Right atrium auricular region (tissue), 2 donors: ENCODE data around the gene BRINP2. TPM values are rescaled to one million over a fixed set of nuclear protein-coding genes. Genes with fewer than 3 reads are reported as not detected.

Experiments used
- DNase-seq: peaks from one replicate; pipeline ENCODE4 v3.0.0-alpha.2; 2019; ENCODE audit warnings: low spot score
- H3K27ac ChIP-seq, 2 donors: fragments of 200-600 bp; sonication (generic); 1 replicate in 1 of 2; 2 replicates in 1 of 2; pipeline ENCODE4 v1.5.1; 2016 to 2019
- H3K27me3 ChIP-seq, 2 donors: fragments of 200-600 bp; sonication (generic); one replicate each; pipeline versions ENCODE4 v1.5.1 to v1.6.0; 2017 to 2019
- H3K36me3 ChIP-seq: fragments of 200-600 bp; sonication (generic); one replicate; pipeline ENCODE4 v1.5.1; 2016
- H3K4me1 ChIP-seq, 2 donors: fragments of 200-600 bp; sonication (generic); one replicate each; pipeline versions ENCODE4 v1.5.1 to v1.6.0; 2017 to 2019
- H3K4me3 ChIP-seq, 2 donors: fragments of 200-600 bp; sonication (generic); 1 replicate in 1 of 2; 2 replicates in 1 of 2; pipeline ENCODE4 v1.5.1; 2017 to 2019; ENCODE audit warnings: mild to moderate bottlenecking in 1 of 2, moderate library complexity in 1 of 2
- H3K9me3 ChIP-seq, 2 donors: fragments of 200-600 bp; sonication (generic); one replicate each; pipeline ENCODE4 v1.5.1; 2019
- total RNA-seq, 2 donors: library from RNA; depleted of rRNA; stranded (reverse); fragments of >200 nt; gene quantifications; one replicate each; pipeline ENCODE4 v1.1.0, GENCODE V29; 2016
- TF ChIP-seq, protein P1 (sequence below), 2 donors: fragments of 200-600 bp; sonication (generic); IDR thresholded peaks; one replicate each; pipeline ENCODE4 v1.5.1; 2019; ENCODE audit warnings: antibody characterized with exemption in 2 of 2

Gene BRINP2
- total RNA-seq, 2 donors from 2014 or later = 0.96 to 1.1 TPM

DNA sequence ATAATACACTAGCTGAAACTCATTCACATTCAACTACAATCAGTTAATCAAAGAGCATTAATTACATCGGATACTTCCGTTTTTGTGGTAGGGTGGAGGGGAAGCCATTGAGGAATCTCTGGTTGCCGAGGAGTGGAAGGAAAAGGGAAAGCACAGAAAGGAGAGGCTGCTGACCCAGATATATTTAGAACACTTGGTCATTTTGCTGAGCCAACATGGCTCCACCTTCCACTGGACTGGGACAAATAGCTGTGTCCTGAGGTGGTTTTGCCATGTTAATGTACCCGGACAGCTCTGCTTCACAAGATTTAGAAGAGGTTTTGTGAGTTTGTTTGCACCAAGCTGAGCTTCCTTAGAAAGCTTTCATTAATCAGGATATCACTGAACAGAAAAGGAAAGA, 32.4 kb upstream of the BRINP2 start:
- no peak overlapping the region for H3K4me3 ChIP-seq
- no peaks in the 10 kb centered on the region for H3K4me1 ChIP-seq
- no peaks in the 10 kb centered on the region for H3K36me3 ChIP-seq
- H3K27me3 ChIP-seq = no peaks in the 10 kb centered on the region
- no peak overlapping the region for H3K27ac ChIP-seq
- TF ChIP-seq, protein P1, sequence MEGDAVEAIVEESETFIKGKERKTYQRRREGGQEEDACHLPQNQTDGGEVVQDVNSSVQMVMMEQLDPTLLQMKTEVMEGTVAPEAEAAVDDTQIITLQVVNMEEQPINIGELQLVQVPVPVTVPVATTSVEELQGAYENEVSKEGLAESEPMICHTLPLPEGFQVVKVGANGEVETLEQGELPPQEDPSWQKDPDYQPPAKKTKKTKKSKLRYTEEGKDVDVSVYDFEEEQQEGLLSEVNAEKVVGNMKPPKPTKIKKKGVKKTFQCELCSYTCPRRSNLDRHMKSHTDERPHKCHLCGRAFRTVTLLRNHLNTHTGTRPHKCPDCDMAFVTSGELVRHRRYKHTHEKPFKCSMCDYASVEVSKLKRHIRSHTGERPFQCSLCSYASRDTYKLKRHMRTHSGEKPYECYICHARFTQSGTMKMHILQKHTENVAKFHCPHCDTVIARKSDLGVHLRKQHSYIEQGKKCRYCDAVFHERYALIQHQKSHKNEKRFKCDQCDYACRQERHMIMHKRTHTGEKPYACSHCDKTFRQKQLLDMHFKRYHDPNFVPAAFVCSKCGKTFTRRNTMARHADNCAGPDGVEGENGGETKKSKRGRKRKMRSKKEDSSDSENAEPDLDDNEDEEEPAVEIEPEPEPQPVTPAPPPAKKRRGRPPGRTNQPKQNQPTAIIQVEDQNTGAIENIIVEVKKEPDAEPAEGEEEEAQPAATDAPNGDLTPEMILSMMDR (IDR thresholded peaks at IDR 0.05) = no peak
- no peak for DNase-seq
- no peaks in the 10 kb centered on the region for H3K9me3 ChIP-seq

- DNase-seq = no peak
- H3K36me3 ChIP-seq = no peaks in the 10 kb centered on the region
- TF ChIP-seq, protein P1 (IDR thresholded peaks at IDR 0.05) = no peak
These were observed 28.7 kb upstream of the BRINP2 start for GRCh38 chr1:177142010-177142409.

GRCh38 chr1:177142791-177143271, 27.9 kb upstream of the BRINP2 start:
- DNase-seq = no peak
- H3K36me3 ChIP-seq = no peaks in the 10 kb centered on the region
- no peaks in the 10 kb centered on the region for H3K4me1 ChIP-seq
- H3K27me3 ChIP-seq = no peaks in the 10 kb centered on the region
- H3K27ac ChIP-seq = no peak overlapping the region
- H3K4me3 ChIP-seq = no peak overlapping the region
- H3K9me3 ChIP-seq = no peaks in the 10 kb centered on the region
- TF ChIP-seq, protein P1 (IDR thresholded peaks at IDR 0.05) = no peak

More at GRCh38 chr1:177142010-177142409, 28.7 kb upstream of the BRINP2 start:
- Histone ChIP-seq H3K27me3 (no peaks in the 10 kb centered on the region), H3K4me1 (no peaks in the 10 kb centered on the region), H3K9me3 (no peaks in the 10 kb centered on the region), H3K27ac (no peak overlapping the region), H3K4me3 (no peak overlapping the region)

DNA sequence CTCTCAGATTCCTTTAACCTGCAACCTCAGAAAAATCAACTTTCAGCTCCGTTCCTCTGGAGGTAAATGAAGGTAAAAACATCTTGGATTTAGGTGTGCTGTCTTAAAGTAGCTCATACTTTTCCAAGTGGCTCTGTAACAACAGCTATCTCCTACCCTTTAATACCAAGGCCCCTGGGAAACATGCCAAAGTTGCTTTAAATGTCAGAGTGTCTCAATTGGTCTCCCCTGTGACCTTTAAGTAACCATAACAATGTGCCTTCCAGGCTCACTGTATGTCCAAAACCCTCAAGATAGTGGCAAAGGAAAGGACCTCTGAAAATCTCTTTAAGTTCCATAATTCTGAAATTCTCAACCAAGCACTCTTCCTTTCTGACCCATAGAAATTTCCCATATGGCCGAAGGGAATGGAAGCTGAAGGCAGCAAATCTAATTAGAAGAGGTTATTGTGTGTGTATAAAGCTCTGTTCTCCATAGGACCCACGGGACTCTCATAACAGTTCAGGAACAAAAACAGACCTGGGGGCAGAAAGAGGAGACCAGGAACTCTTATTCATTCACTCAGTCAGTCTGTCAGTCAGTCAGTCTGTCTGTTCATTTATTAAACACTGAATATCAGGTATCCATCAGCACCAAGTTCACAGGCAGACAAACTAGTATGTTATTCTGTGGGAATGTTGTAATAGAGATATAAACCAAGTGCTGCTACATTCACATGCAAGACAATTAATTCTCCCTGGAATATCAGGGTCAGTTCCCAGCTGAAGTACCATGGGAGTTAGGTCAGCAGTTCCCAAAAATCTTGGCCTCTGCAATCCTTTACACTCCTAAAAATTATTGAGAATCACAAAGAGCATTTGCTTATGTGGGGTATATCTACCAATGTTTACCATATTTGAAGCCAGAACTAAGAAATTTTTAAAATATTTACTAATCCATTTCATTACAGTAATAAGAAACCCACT, 25.4 kb upstream of the BRINP2 start:
- no peak for DNase-seq
- Histone ChIP-seq H3K4me3 (no peak overlapping the region), H3K4me1 (no peaks in the 10 kb centered on the region), H3K27ac (no peak overlapping the region), H3K9me3 (no peaks in the 10 kb centered on the region), H3K36me3 (no peaks in the 10 kb centered on the region), H3K27me3 (no peaks in the 10 kb centered on the region)
- TF ChIP-seq, protein P1 (IDR thresholded peaks at IDR 0.05) = no peak

- no peak overlapping the region for H3K27ac ChIP-seq
- no peak overlapping the region for H3K4me3 ChIP-seq
- TF ChIP-seq, protein P1 (IDR thresholded peaks at IDR 0.05) = no peak
- no peak for DNase-seq
- no peaks in the 10 kb centered on the region for H3K9me3 ChIP-seq
- H3K36me3 ChIP-seq = no peaks in the 10 kb centered on the region
- H3K27me3 ChIP-seq = no peaks in the 10 kb centered on the region
- no peaks in the 10 kb centered on the region for H3K4me1 ChIP-seq
These were observed 24.3 kb upstream of the BRINP2 start for GRCh38 chr1:177146499-177146898.
